Spleen (tissue), 7 donors: ENCODE measurements around the gene QKI.

Experiments used
- POLR2A ChIP-seq, 3 donors: fragments of 450-650 bp; IDR thresholded peaks; one replicate each; pipeline ENCODE4 v1.5.1; 2017; ENCODE audit warnings: antibody characterized with exemption in 3 of 3, mild to moderate bottlenecking in 1 of 3
- TF ChIP-seq, protein P1 (sequence below), 11 experiments: fragments of 200-600 bp in 7 of 11; fragments of 450-650 bp in 4 of 11; sonication (generic) in 4 of 11; IDR thresholded peaks in 8 of 11; conservative IDR thresholded peaks in 3 of 11; 1 replicate in 7 of 11; 2 replicates in 4 of 11; pipeline versions ENCODE4 v1.4.0 to v1.8.0; 2016 to 2021; ENCODE audit warnings: antibody characterized with exemption in 11 of 11, inconsistent platforms in 4 of 11, mild to moderate bottlenecking in 1 of 11
- donor health status: DM: no; HTN: no; CAD: no; lungs with moderate emphysema.
- donor health status: DM: no; HTN: no; CAD: no.
- donor health status: DM: no; HTN: no; CAD: no.

DNA sequence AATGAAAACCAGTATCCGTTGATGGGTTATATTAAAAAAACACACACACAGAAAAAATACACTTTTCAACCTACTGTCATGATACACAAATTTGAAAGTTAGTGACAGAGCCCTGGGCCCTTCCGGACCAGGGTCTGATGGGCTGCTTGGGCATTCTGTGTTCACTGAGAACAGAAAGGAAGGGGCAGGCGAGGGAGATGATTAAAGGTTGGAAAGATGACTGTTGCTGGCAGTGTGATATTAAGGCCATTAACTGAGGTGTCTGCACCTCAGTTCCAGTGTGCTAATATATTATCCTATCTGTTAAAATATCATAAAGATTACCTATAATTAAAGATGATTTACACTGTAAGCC, 18.7 kb upstream of the QKI start:
- TF ChIP-seq, protein P1, sequence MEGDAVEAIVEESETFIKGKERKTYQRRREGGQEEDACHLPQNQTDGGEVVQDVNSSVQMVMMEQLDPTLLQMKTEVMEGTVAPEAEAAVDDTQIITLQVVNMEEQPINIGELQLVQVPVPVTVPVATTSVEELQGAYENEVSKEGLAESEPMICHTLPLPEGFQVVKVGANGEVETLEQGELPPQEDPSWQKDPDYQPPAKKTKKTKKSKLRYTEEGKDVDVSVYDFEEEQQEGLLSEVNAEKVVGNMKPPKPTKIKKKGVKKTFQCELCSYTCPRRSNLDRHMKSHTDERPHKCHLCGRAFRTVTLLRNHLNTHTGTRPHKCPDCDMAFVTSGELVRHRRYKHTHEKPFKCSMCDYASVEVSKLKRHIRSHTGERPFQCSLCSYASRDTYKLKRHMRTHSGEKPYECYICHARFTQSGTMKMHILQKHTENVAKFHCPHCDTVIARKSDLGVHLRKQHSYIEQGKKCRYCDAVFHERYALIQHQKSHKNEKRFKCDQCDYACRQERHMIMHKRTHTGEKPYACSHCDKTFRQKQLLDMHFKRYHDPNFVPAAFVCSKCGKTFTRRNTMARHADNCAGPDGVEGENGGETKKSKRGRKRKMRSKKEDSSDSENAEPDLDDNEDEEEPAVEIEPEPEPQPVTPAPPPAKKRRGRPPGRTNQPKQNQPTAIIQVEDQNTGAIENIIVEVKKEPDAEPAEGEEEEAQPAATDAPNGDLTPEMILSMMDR (IDR thresholded peaks at IDR 0.05 in 8 of 11, conservative IDR thresholded peaks at IDR 0.05 in 3 of 11), result no peak
- TF ChIP-seq POLR2A (IDR thresholded peaks at IDR 0.05), result no peak
